Sigmoid colon (tissue), 4 donors: ENCODE data around the gene FAM53A.

Experiments
- EP300 ChIP-seq, 4 donors: sonication (generic); formaldehyde crosslinking; IDR thresholded peaks; one replicate each; pipeline ENCODE4 v1.6.1; 2017; ENCODE audit warnings: antibody characterized with exemption in 4 of 4
- POLR2A ChIP-seq, 2 donors: fragments of 450-650 bp; IDR thresholded peaks; one replicate each; pipeline ENCODE4 v1.6.1; 2016; ENCODE audit warnings: antibody characterized with exemption in 2 of 2, mild to moderate bottlenecking in 2 of 2, moderate library complexity in 2 of 2
- POLR2AphosphoS5 ChIP-seq, 4 donors: sonication (generic); formaldehyde crosslinking; IDR thresholded peaks; one replicate each; pipeline ENCODE4 v1.6.1; 2017; ENCODE audit warnings: antibody characterized with exemption in 4 of 4
- TF ChIP-seq, protein P1 (sequence below), 4 experiments: fragments of 450-650 bp in 3 of 4; fragments of 200-600 bp in 1 of 4; IDR thresholded peaks; one replicate each; pipeline ENCODE4 v1.5.1; 2016 to 2019; ENCODE audit warnings: antibody characterized with exemption in 4 of 4, mild to moderate bottlenecking in 3 of 4, moderate library complexity in 2 of 4

GRCh38 chr4:1726146-1726934, 42.2 kb upstream of the FAM53A start:
- TF ChIP-seq, protein P1, sequence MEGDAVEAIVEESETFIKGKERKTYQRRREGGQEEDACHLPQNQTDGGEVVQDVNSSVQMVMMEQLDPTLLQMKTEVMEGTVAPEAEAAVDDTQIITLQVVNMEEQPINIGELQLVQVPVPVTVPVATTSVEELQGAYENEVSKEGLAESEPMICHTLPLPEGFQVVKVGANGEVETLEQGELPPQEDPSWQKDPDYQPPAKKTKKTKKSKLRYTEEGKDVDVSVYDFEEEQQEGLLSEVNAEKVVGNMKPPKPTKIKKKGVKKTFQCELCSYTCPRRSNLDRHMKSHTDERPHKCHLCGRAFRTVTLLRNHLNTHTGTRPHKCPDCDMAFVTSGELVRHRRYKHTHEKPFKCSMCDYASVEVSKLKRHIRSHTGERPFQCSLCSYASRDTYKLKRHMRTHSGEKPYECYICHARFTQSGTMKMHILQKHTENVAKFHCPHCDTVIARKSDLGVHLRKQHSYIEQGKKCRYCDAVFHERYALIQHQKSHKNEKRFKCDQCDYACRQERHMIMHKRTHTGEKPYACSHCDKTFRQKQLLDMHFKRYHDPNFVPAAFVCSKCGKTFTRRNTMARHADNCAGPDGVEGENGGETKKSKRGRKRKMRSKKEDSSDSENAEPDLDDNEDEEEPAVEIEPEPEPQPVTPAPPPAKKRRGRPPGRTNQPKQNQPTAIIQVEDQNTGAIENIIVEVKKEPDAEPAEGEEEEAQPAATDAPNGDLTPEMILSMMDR (IDR thresholded peaks at IDR 0.05): peak; percentile 84 to 97 (median 91)
- TF ChIP-seq POLR2AphosphoS5 (IDR thresholded peaks at IDR 0.05): no peak
- no peak for TF ChIP-seq POLR2A (IDR thresholded peaks at IDR 0.05)
- no peak for TF ChIP-seq EP300 (IDR thresholded peaks at IDR 0.05)
